OCI-LY1 (cell line): ENCODE results near the gene TMEM95.

Source experiments
- H2AFZ ChIP-seq: fragments of 200-600 bp; sonication (generic), shearing (Covaris generic); 2 replicates; pipeline ENCODE4 v1.6.0; 2014; ENCODE audit warnings: antibody characterized with exemption, mild to moderate bottlenecking, low read length
- H3F3A ChIP-seq: fragments of 200-600 bp; sonication (generic), shearing (Covaris generic); 2 replicates; pipeline ENCODE4 v1.6.0; 2014; ENCODE audit warnings: mild to moderate bottlenecking, antibody characterized with exemption, low read length, moderate library complexity; ENCODE audit not compliant: insufficient read depth
- H3K27ac ChIP-seq: fragments of 200-600 bp; sonication (generic); 2 replicates; pipeline ENCODE4 v1.5.1; 2014; ENCODE audit warnings: low read length, mixed run types, mild to moderate bottlenecking, low read depth; ENCODE audit not compliant: poor library complexity, severe bottlenecking
- H3K27me3 ChIP-seq: fragments of 200-600 bp; sonication (generic); 2 replicates; pipeline ENCODE4 v1.6.0; 2014; ENCODE audit warnings: antibody characterized with exemption, mild to moderate bottlenecking, low read length, moderate library complexity; ENCODE audit not compliant: insufficient read depth
- H3K36me3 ChIP-seq: fragments of 200-600 bp; sonication (generic); 2 replicates; pipeline ENCODE4 v1.6.1; 2014; ENCODE audit warnings: mild to moderate bottlenecking, antibody characterized with exemption, low read length, moderate library complexity, mixed read lengths; ENCODE audit not compliant: insufficient read depth
- H3K4me1 ChIP-seq: fragments of 200-600 bp; sonication (generic); 2 replicates; pipeline ENCODE4 v1.5.1; 2014; ENCODE audit warnings: mild to moderate bottlenecking, low read length, moderate library complexity; ENCODE audit not compliant: insufficient read depth, severe bottlenecking
- H3K4me2 ChIP-seq: fragments of 200-600 bp; sonication (generic), shearing (Covaris generic); 2 replicates; pipeline ENCODE4 v1.6.1; 2014; ENCODE audit warnings: low read length
- H3K4me3 ChIP-seq: fragments of 200-600 bp; sonication (generic); 2 replicates; pipeline ENCODE4 v1.5.1; 2014; ENCODE audit warnings: low read length, low read depth, mild to moderate bottlenecking, mixed read lengths; ENCODE audit not compliant: poor library complexity, severe bottlenecking
- H3K79me2 ChIP-seq: fragments of 200-600 bp; shearing (Covaris generic); 2 replicates; pipeline ENCODE4 v1.6.1; 2016; ENCODE audit warnings: mixed run types, low read length, mixed read lengths; ENCODE audit not compliant: insufficient read depth
- H3K9ac ChIP-seq: fragments of 200-600 bp; sonication (generic), shearing (Covaris generic); 2 replicates; pipeline ENCODE4 v1.6.1; 2014; ENCODE audit warnings: mild to moderate bottlenecking, low read length, mixed read lengths
- H3K9me2 ChIP-seq: fragments of 200-600 bp; sonication (generic), shearing (Covaris generic); 2 replicates; pipeline ENCODE4 v1.6.1; 2014; ENCODE audit warnings: low read depth, mild to moderate bottlenecking, low read length, mixed read lengths
- H3K9me3 ChIP-seq: fragments of 200-600 bp; shearing (Covaris generic); 2 replicates; pipeline ENCODE4 v1.6.1; 2014; ENCODE audit warnings: low read length, mixed read lengths
- H4K20me1 ChIP-seq: fragments of 200-600 bp; sonication (generic), shearing (Covaris generic); 2 replicates; pipeline ENCODE4 v1.6.0; 2016; ENCODE audit warnings: mild to moderate bottlenecking, low read length; ENCODE audit not compliant: insufficient read depth
- CTCF ChIP-seq: fragments of 200-600 bp; sonication (generic), shearing (Covaris generic); IDR thresholded peaks from 2 replicates; pipeline ENCODE4 v1.5.1; 2017; ENCODE audit warnings: mild to moderate bottlenecking, antibody characterized with exemption, low read length, moderate library complexity, mixed read lengths
- EZH2 ChIP-seq: fragments of 200-600 bp; sonication (generic), shearing (Covaris generic); IDR thresholded peaks from 2 replicates; pipeline ENCODE4 v1.8.0; 2017; ENCODE audit warnings: borderline replicate concordance, mixed run types, mild to moderate bottlenecking, antibody characterized with exemption, low read length, moderate library complexity, mixed read lengths

Gene TMEM95

GRCh38 chr17:7318121-7318860, 36.7 kb upstream of the TMEM95 start:
- peaks cover 23% of the 10 kb centered on the region for H3K4me1 ChIP-seq
- no peak overlapping the region for H2AFZ ChIP-seq
- no peaks in the 10 kb centered on the region for H3K27me3 ChIP-seq
- H3K4me3 ChIP-seq = no peak overlapping the region
- TF ChIP-seq CTCF = no peak
- no peak for TF ChIP-seq EZH2
- H3K4me2 ChIP-seq = no peak overlapping the region
- H3K27ac ChIP-seq = no peak overlapping the region
- H3K9ac ChIP-seq = no peak overlapping the region
- no peaks in the 10 kb centered on the region for H3K79me2 ChIP-seq
- no peaks in the 10 kb centered on the region for H3K9me3 ChIP-seq
- H3F3A ChIP-seq = 0 out of 2 replicates have a peak, but pooled peaks cover 8% of the 10 kb centered on the region
- H3K36me3 ChIP-seq = peaks cover 77% of the 10 kb centered on the region
- H4K20me1 ChIP-seq = no peaks in the 10 kb centered on the region
- no peaks in the 10 kb centered on the region for H3K9me2 ChIP-seq

- no peak overlapping the region for H2AFZ ChIP-seq
- 0 out of 2 replicates have a peak, but pooled peaks cover 2% of the 10 kb centered on the region for H3F3A ChIP-seq
- no peak overlapping the region for H3K4me3 ChIP-seq
- H3K4me1 ChIP-seq = no peaks in the 10 kb centered on the region
- H3K36me3 ChIP-seq = peaks cover 87% of the 10 kb centered on the region
- H3K9me2 ChIP-seq = no peaks in the 10 kb centered on the region
- H4K20me1 ChIP-seq = no peaks in the 10 kb centered on the region
- H3K9ac ChIP-seq = no peak overlapping the region
- H3K27ac ChIP-seq = no peak overlapping the region
- H3K79me2 ChIP-seq = no peaks in the 10 kb centered on the region
- no peaks in the 10 kb centered on the region for H3K27me3 ChIP-seq
- TF ChIP-seq EZH2 (no peak), CTCF (no peak)
- H3K4me2 ChIP-seq = no peak overlapping the region
- no peaks in the 10 kb centered on the region for H3K9me3 ChIP-seq
Observed at GRCh38 chr17:7321466-7321865, 33.5 kb upstream of the TMEM95 start.

- H3K27ac ChIP-seq = no peak overlapping the region
- no peaks in the 10 kb centered on the region for H3K27me3 ChIP-seq
- H3K4me3 ChIP-seq = no peak overlapping the region
- no peaks in the 10 kb centered on the region for H4K20me1 ChIP-seq
- H3K4me1 ChIP-seq = peaks cover 3% of the 10 kb centered on the region
- H3K4me2 ChIP-seq = no peak overlapping the region
- H3K9me3 ChIP-seq = no peaks in the 10 kb centered on the region
- H2AFZ ChIP-seq = no peak overlapping the region
- TF ChIP-seq EZH2 = no peak
- TF ChIP-seq CTCF = no peak
- H3K79me2 ChIP-seq = no peaks in the 10 kb centered on the region
- H3K9ac ChIP-seq = no peak overlapping the region
- peaks cover 81% of the 10 kb centered on the region for H3K36me3 ChIP-seq
- no peaks in the 10 kb centered on the region for H3K9me2 ChIP-seq
- 0 out of 2 replicates have a peak, but pooled peaks cover 2% of the 10 kb centered on the region for H3F3A ChIP-seq
Observed at GRCh38 chr17:7322520-7323194, 32.3 kb upstream of the TMEM95 start.
